Ovary (tissue), 9 donors: Measurements from ENCODE around the gene ZFPM1. TPM values are rescaled to one million over a fixed set of nuclear protein-coding genes. Genes with fewer than 3 reads are reported as not detected.

Experiments
- DNase-seq, 5 donors: peaks; one replicate each; pipeline ENCODE4 v3.0.0-alpha.2; 2019 to 2020
- H3K27ac ChIP-seq, 2 donors: fragments of 200-600 bp; one replicate each; pipeline versions ENCODE4 v1.5.1 to v1.8.0; 2019 to 2022
- H3K27me3 ChIP-seq: fragments of 200-600 bp; one replicate; pipeline ENCODE4 v1.8.0; 2022
- H3K36me3 ChIP-seq: fragments of 200-600 bp; sonication (generic); one replicate; pipeline ENCODE4 v1.5.1; 2019
- H3K4me1 ChIP-seq: one replicate; pipeline ENCODE4 v1.8.1; 2013; ENCODE audit warnings: mild to moderate bottlenecking, moderate library complexity; ENCODE audit not compliant: insufficient read depth
- H3K4me3 ChIP-seq: fragments of 200-600 bp; sonication (generic); one replicate; pipeline ENCODE4 v1.5.1; 2017
- H3K9me3 ChIP-seq, 2 donors: fragments of 200-600 bp in 1 of 2; sonication (generic) in 1 of 2; one replicate each; pipeline versions ENCODE4 v1.5.1 to v1.8.1; 2013 to 2019; ENCODE audit warnings: mild to moderate bottlenecking in 1 of 2, moderate library complexity in 1 of 2
- EP300 ChIP-seq: sonication (generic); formaldehyde crosslinking; IDR thresholded peaks from one replicate; pipeline ENCODE4 v1.6.1; 2017; ENCODE audit warnings: antibody characterized with exemption
- POLR2A ChIP-seq: fragments of 450-650 bp; IDR thresholded peaks from one replicate; pipeline ENCODE4 v1.6.1; 2017; ENCODE audit warnings: antibody characterized with exemption, mild to moderate bottlenecking, moderate library complexity
- WGBS, 3 donors: extraction: QIAGEN DNeasy Blood & Tissue Kit in 1 of 3; methylation state at CpG; one replicate each; pipeline versions ENCODE4 v1.1.5 to v1.1.7; 2013 to 2017; 5-methylcytosine and 5-hydroxymethylcytosine counted together
- intact Hi-C, 4 donors: fragments of 100-400 bp; cut with DNase I; formaldehyde crosslinking; loops; one replicate each; pipeline versions ENCODE4 v1.11.0 to v1.15.1; 2022 to 2023
- polyA plus RNA-seq, 2 donors: library from polyadenylated mRNA; stranded (reverse); fragments of 200-250 nt in 1 of 2; fragments of 350-450 nt in 1 of 2; fragmentation: Illumina TruSeq in 1 of 2; extraction: RNeasy Lipid Tissue Mini Kit (QIAGEN cat#74804) in 1 of 2; gene quantifications; one replicate each; pipeline ENCODE4 v1.2.3, GENCODE V29; 2013 to 2014
- total RNA-seq, 7 donors: library from RNA; depleted of rRNA in 2 of 7; stranded (reverse); fragments of >200 nt in 2 of 7; fragmentation: NEBNext Ultra II Directional in 3 of 7; extraction: Animal tissue kit (Norgen Biotek cat#: 25700) in 3 of 7; gene quantifications; one replicate each; pipeline versions ENCODE4 v1.1.0 to v1.2.4, GENCODE V29; 2016 to 2023
- TF ChIP-seq, protein P1 (sequence below), 3 donors: fragments of 450-650 bp in 2 of 3; fragments of 200-600 bp in 1 of 3; IDR thresholded peaks; one replicate each; pipeline versions ENCODE4 v1.5.1 to v1.8.0; 2016 to 2022; ENCODE audit warnings: antibody characterized with exemption in 3 of 3, mild to moderate bottlenecking in 1 of 3
- donor health status: DM: no; HTN: no; CAD: no; lungs with moderate emphysema.
- donor health status: DM: no; HTN: no; CAD: no.
- donor health status: Bipolar disorder and iron deficiency.
- donor health status: DM: yes; HTN: yes; CAD: no.
- donor health status: DM: no; HTN: no; CAD: no.
- donor health status: DM: yes; HTN: yes; CAD: no.

The ZFPM1 gene
- total and polyA plus RNA-seq, 9 donors, result 0.10 to 11.4 (median 3.5) TPM

DNA sequence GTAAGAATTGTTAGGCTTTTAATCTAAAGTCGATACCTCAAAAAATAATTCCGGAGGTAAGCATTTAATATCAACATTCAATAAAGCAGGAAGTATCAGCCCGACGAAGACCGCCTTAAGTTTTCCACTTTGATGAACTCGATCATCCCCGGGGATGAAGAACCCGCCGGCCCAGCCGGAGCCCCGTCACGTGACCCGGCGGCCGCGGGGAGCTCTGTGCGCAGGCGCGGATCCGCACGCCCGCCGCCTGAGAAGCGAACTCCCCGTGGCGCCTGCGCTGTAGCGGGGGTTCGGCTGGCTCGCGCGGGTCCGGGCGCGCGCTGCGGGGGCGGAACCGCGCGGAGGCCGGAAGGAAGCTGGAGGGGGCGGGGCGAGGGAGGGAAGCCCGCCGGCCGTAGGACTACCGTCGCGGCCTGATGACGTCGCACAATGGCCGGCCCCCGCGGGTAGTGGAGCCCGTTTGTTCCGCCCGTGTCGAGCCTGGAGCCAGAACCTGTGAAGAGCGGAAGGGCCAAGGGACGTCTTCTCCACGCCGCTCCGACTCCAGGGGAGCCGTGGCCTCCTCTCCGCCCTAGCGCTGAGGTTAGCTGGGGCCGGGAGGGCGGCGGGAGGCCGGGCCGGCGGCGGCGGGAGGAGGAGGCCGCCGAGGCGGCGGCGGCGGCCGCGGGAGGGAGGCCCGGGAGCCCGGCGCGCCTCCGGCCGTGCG, 117.1 kb downstream of the ZFPM1 start, which contains the start of gene ZC3H18:
Gene ZC3H18 (plus strand): TSS at position 419 of the 706 bp plus-strand sequence. CDS start 6,721 bp downstream, outside the sequence.
- peaks cover 7% of the 10 kb centered on the region for H3K4me1 ChIP-seq
- no peaks in the 10 kb centered on the region for H3K36me3 ChIP-seq
- no peak for TF ChIP-seq EP300
- TF ChIP-seq, protein P1, sequence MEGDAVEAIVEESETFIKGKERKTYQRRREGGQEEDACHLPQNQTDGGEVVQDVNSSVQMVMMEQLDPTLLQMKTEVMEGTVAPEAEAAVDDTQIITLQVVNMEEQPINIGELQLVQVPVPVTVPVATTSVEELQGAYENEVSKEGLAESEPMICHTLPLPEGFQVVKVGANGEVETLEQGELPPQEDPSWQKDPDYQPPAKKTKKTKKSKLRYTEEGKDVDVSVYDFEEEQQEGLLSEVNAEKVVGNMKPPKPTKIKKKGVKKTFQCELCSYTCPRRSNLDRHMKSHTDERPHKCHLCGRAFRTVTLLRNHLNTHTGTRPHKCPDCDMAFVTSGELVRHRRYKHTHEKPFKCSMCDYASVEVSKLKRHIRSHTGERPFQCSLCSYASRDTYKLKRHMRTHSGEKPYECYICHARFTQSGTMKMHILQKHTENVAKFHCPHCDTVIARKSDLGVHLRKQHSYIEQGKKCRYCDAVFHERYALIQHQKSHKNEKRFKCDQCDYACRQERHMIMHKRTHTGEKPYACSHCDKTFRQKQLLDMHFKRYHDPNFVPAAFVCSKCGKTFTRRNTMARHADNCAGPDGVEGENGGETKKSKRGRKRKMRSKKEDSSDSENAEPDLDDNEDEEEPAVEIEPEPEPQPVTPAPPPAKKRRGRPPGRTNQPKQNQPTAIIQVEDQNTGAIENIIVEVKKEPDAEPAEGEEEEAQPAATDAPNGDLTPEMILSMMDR (IDR thresholded peaks at IDR 0.05), result no peak
- TF ChIP-seq POLR2A, result peak; percentile 52
- intact Hi-C loops, result loop anchor here in 1 of 4 donors (10.0 kb wide), 1 partner anchor 125 kb away; no protein-coding TSS in a partner anchor
- 0 to 1% (median 0%) methylated on average over 22 to 90 of the region's 90 CpGs for WGBS, 3 donors
- peak within 1 kb of the TSS; percentile 73 for H3K4me3 ChIP-seq
- H3K27me3 ChIP-seq, result no peaks in the 10 kb centered on the region
- peak; percentile 96 to 99 (median 97) for DNase-seq
- H3K9me3 ChIP-seq, result no peaks in the 10 kb centered on the region
- peak within 1 kb of the TSS; percentile 26 to 39 for H3K27ac ChIP-seq

DNA sequence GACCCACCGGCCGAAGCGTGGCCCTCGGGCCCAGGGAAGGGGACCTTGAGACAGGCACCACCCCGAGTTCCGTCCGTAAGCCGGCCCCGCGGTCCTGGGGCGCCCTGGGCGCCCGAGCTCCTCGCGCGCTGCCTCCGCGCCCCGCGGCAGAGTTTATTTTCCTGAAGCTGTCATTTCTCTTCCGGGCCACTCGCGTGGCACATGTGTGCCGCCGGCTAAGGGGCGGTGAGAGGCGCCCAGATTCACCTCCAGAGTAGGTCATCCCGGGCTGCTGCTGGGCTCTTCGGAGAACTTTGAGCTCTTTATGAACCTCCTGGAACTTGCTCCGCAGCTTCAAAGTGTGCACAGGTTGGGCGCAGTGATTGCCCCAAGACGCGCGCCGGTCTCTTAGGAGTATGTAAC, 117.6 kb downstream of the ZFPM1 start:
- Histone ChIP-seq H3K9me3 (no peaks in the 10 kb centered on the region), H3K4me1 (peaks cover 7% of the 10 kb centered on the region), H3K36me3 (no peaks in the 10 kb centered on the region), H3K27me3 (no peaks in the 10 kb centered on the region), H3K27ac (peak overlapping the region; percentile 18 to 39), H3K4me3 (peak overlapping the region; percentile 73)
- 0 to 1% (median 1%) methylated on average over 26 to 35 of the region's 35 CpGs for WGBS, 3 donors
- DNase-seq, result no peak
- intact Hi-C loops, result no loop called here
- TF ChIP-seq POLR2A (no peak), EP300 (no peak)
- TF ChIP-seq, protein P1 (IDR thresholded peaks at IDR 0.05), result no peak

DNA sequence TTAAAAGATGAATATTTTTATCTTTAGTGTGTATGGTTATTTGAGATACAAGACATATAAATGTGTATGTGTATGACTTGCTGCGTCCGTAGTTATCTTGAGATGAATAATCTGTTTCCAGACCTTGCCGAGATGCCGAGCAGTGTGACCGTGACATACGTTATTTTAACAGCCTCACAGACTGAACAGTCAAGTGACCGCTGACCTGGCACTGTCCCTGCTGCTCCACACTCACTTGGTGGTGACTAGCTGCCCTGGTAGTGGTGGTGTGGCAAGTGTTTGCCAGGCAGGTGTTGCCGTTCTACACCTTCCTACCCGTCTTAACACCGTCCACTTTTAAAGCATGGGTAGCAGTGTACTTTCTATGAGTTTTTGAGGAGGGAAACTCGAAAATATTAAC, 122.2 kb downstream of the ZFPM1 start:
- TF ChIP-seq, protein P1 (IDR thresholded peaks at IDR 0.05), result no peak
- TF ChIP-seq EP300, result no peak
- TF ChIP-seq POLR2A, result no peak
- WGBS, 3 donors, result 88 to 91% (median 91%) methylated on average over 11 of the region's 11 CpGs
- no peak for DNase-seq
- H3K27me3 ChIP-seq, result no peaks in the 10 kb centered on the region
- H3K4me1 ChIP-seq, result peaks cover 5% of the 10 kb centered on the region
- H3K36me3 ChIP-seq, result no peaks in the 10 kb centered on the region
- intact Hi-C loops, result no loop called here
- H3K9me3 ChIP-seq, result no peaks in the 10 kb centered on the region
- no peak overlapping the region for H3K27ac ChIP-seq
- H3K4me3 ChIP-seq, result no peak overlapping the region

DNA sequence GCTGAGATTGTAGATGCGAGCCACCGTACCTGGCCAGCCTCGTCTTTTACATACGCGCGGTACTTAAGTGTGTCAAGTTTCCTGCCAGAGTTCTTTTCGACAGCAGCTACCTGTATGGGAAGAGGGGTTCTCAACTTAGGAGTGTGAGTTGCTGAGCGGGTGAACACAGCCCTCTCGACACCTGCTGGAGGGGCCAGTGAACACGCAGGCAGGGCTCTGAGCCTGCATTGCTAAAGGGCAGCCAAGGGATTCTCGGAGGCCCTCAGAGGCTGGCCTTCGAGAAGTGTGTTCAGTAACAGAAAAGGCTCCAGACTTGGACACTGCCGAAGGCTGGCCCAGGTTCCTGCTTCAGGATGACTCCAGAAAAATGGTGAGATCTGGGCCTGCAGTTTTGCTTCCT, 123.2 kb downstream of the ZFPM1 start:
- intact Hi-C loops, result no loop called here
- H3K36me3 ChIP-seq, result no peaks in the 10 kb centered on the region
- no peak overlapping the region for H3K27ac ChIP-seq
- WGBS, 3 donors, result 86 to 93% (median 91%) methylated on average over 13 of the region's 13 CpGs
- H3K9me3 ChIP-seq, result no peaks in the 10 kb centered on the region
- no peak for DNase-seq
- no peak overlapping the region for H3K4me3 ChIP-seq
- H3K27me3 ChIP-seq, result no peaks in the 10 kb centered on the region
- TF ChIP-seq, protein P1 (IDR thresholded peaks at IDR 0.05), result no peak
- TF ChIP-seq POLR2A (no peak), EP300 (no peak)
- peaks cover 3% of the 10 kb centered on the region for H3K4me1 ChIP-seq
